GM21515 (cell line): ENCODE data around the gene CCZ1B.
"Not testable (repeated sequence)": the region's sequence is repeated elsewhere in the genome, so short reads cannot be mapped to it uniquely, and the experiment has no call there.

Experiments
- ATAC-seq: cut with Tn5 transposase; IDR thresholded peaks from one replicate; pipeline ENCODE4 v1.9.1; 2021; ENCODE audit not compliant: unreplicated experiment

The CCZ1B gene

DNA sequence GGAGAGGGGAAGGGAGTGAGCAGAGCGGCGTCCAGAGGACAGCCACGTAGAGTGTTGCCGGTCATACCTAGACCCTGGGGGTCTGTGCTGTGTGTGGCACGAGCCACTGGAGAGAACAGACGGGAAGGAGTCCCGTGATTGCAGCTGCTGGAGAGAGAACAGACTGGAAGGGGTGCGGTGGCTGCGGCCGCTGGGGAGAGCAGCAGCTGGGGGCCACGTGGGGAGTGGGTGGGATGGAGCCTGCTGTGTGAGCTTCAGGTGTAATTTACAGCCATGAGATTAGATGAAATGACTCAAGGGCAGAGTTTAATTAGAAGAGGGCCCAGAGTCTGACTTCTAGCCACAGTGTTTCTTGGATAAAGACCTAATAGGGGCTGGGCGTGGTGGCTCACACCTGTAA is 76.7 kb downstream of the CCZ1B start:
- ATAC-seq = not testable (repeated sequence)
